Subcutaneous abdominal adipose tissue (tissue), 5 donors: ENCODE measurements around the gene FFAR1.

Experiments used
- H3K27ac ChIP-seq: one replicate; pipeline ENCODE4 v1.7.0; 2013; ENCODE audit warnings: low read depth, mild to moderate bottlenecking, inconsistent platforms, low read length, moderate library complexity
- H3K27me3 ChIP-seq, 5 donors: one replicate each; pipeline ENCODE4 v1.7.0; 2013; ENCODE audit warnings: low read length in 5 of 5, inconsistent platforms in 1 of 5; ENCODE audit not compliant: control insufficient read depth in 5 of 5, insufficient read depth in 4 of 5
- H3K36me3 ChIP-seq, 5 donors: one replicate each; pipeline ENCODE4 v1.7.0; 2013; ENCODE audit warnings: low read length in 5 of 5; ENCODE audit not compliant: control insufficient read depth in 5 of 5, insufficient read depth in 5 of 5
- H3K4me1 ChIP-seq, 5 donors: one replicate each; pipeline ENCODE4 v1.7.0; 2013; ENCODE audit warnings: low read length in 5 of 5, mild to moderate bottlenecking in 3 of 5, moderate library complexity in 1 of 5; ENCODE audit not compliant: control insufficient read depth in 5 of 5, insufficient read depth in 5 of 5
- H3K4me3 ChIP-seq, 5 donors: one replicate each; pipeline ENCODE4 v1.7.0; 2013; ENCODE audit warnings: low read length in 5 of 5, low read depth in 1 of 5
- H3K9ac ChIP-seq, 5 donors: one replicate each; pipeline ENCODE4 v1.7.0; 2013; ENCODE audit warnings: low read length in 5 of 5, mild to moderate bottlenecking in 4 of 5, moderate library complexity in 3 of 5
- H3K9me3 ChIP-seq, 5 donors: one replicate each; pipeline ENCODE4 v1.7.0; 2013; ENCODE audit warnings: low read length in 5 of 5; ENCODE audit not compliant: control insufficient read depth in 5 of 5
- donor health status: healthy.
- donor health status: healthy.
- donor health status: healthy.
- donor health status: healthy.
- donor health status: healthy.

Gene FFAR1

GRCh38 chr19:35396240-35396885 lies 48.7 kb downstream of the FFAR1 start:
- Histone ChIP-seq H3K4me3 (no peak overlapping the region), H3K9me3 (no peaks in the 10 kb centered on the region), H3K27ac (no peak overlapping the region), H3K9ac (no peak overlapping the region), H3K27me3 (no peaks in the 10 kb centered on the region), H3K4me1 (peaks cover 0 to 5% (median 0%) of the 10 kb centered on the region in 5 donors), H3K36me3 (no peaks in the 10 kb centered on the region)

- no peak overlapping the region for H3K4me3 ChIP-seq
- H3K36me3 ChIP-seq, result no peaks in the 10 kb centered on the region
- no peak overlapping the region for H3K9ac ChIP-seq
- no peaks in the 10 kb centered on the region for H3K27me3 ChIP-seq
- no peak overlapping the region for H3K27ac ChIP-seq
- no peaks in the 10 kb centered on the region for H3K9me3 ChIP-seq
- peaks cover 0 to 5% (median 0%) of the 10 kb centered on the region in 5 donors for H3K4me1 ChIP-seq
These were observed 49.4 kb downstream of the FFAR1 start for GRCh38 chr19:35397064-35397463.
